GM13976 (cell line): ENCODE data around the gene DNAJC11.

Experiments used
- DNase-seq: peaks from one replicate; pipeline ENCODE4 v3.0.0; 2012; ENCODE audit warnings: low spot score
- CTCF ChIP-seq: IDR thresholded peaks from 2 replicates; pipeline ENCODE4 v1.5.1; 2012; ENCODE audit warnings: borderline replicate concordance, mild to moderate bottlenecking; ENCODE audit not compliant: insufficient read depth; ENCODE audit errors: extremely low read depth, missing control alignments, control extremely low read depth
- in situ Hi-C: fragments of 300-500 bp; cut with MboI; formaldehyde crosslinking; loops from one replicate; pipeline ENCODE4 v1.12.0; 2022; ENCODE audit warnings: low sequenced_read_pairs, mixed read lengths, inconsistent platforms; ENCODE audit not compliant: unreplicated experiment

Gene DNAJC11

GRCh38 chr1:6599141-6599975, 102.3 kb downstream of the DNAJC11 start:
- no peak for DNase-seq
- no peak for TF ChIP-seq CTCF
- in situ Hi-C loops = no loop called here

- no peak for TF ChIP-seq CTCF
- in situ Hi-C loops = no loop called here
- DNase-seq = no peak
Observed at GRCh38 chr1:6597777-6598131, 103.9 kb downstream of the DNAJC11 start.

- no peak for TF ChIP-seq CTCF
- in situ Hi-C loops = no loop called here
- no peak for DNase-seq
Observed at GRCh38 chr1:6596886-6597776, 104.5 kb downstream of the DNAJC11 start.

GRCh38 chr1:6596351-6596750, 105.3 kb downstream of the DNAJC11 start:
- TF ChIP-seq CTCF = no peak
- in situ Hi-C loops = no loop called here
- DNase-seq = no peak

GRCh38 chr1:6594977-6595740, 106.5 kb downstream of the DNAJC11 start:
- in situ Hi-C loops = no loop called here
- no peak for TF ChIP-seq CTCF
- no peak for DNase-seq

- in situ Hi-C loops = no loop called here
- DNase-seq = no peak
- TF ChIP-seq CTCF = no peak
Observed at GRCh38 chr1:6593810-6594209, 107.8 kb downstream of the DNAJC11 start.
